RWPE2 (cell line): Measurements from ENCODE around the gene GRIK2.

ENCODE experiments used
- ATAC-seq: fragments of 200-7000 bp; cut with Tn5 transposase; 3 replicates; pipeline ENCODE4 v1.9.1; 2021; ENCODE audit warnings: low read depth
- DNase-seq: peaks from one replicate; pipeline ENCODE4 v3.0.0-alpha.2; 2020; ENCODE audit warnings: low spot score
- H3K27ac ChIP-seq: fragments of 450-650 bp; 2 replicates; pipeline ENCODE4 v1.5.1; 2017; ENCODE audit warnings: mild to moderate bottlenecking; ENCODE audit not compliant: poor library complexity, severe bottlenecking
- H3K27me3 ChIP-seq: fragments of 250-450 bp; sonication (Bioruptor Pico); 2 replicates; pipeline ENCODE4 v1.5.1; 2021; ENCODE audit warnings: mild to moderate bottlenecking, moderate library complexity; ENCODE audit not compliant: insufficient read depth, poor library complexity, severe bottlenecking
- H3K36me3 ChIP-seq: fragments of 250-450 bp; sonication (Bioruptor Pico); 2 replicates; pipeline ENCODE4 v1.5.1; 2020; ENCODE audit warnings: low read depth, mild to moderate bottlenecking, moderate library complexity
- H3K4me1 ChIP-seq: fragments of 250-450 bp; sonication (Bioruptor Pico); 2 replicates; pipeline ENCODE4 v1.5.1; 2021; ENCODE audit warnings: mild to moderate bottlenecking, moderate library complexity; ENCODE audit not compliant: insufficient read depth, poor library complexity, severe bottlenecking
- H3K4me3 ChIP-seq: fragments of 250-450 bp; sonication (Bioruptor Pico); 2 replicates; pipeline ENCODE4 v1.5.1; 2021; ENCODE audit warnings: mild to moderate bottlenecking, moderate library complexity; ENCODE audit not compliant: severe bottlenecking
- H3K9me3 ChIP-seq: fragments of 250-450 bp; sonication (Bioruptor Pico); 2 replicates; pipeline ENCODE4 v1.5.1; 2021; ENCODE audit warnings: mild to moderate bottlenecking, moderate library complexity; ENCODE audit not compliant: severe bottlenecking
- CTCF ChIP-seq: fragments of 450-650 bp; IDR thresholded peaks from one replicate; pipeline ENCODE4 v1.5.1; 2017; ENCODE audit warnings: mild to moderate bottlenecking, moderate library complexity; ENCODE audit not compliant: poor library complexity, severe bottlenecking

The GRIK2 gene

GRCh38 chr6:101926149-101926925, 532.8 kb downstream of the GRIK2 start:
- Histone ChIP-seq H3K27me3 (no peaks in the 10 kb centered on the region), H3K27ac (no peak overlapping the region), H3K4me1 (no peaks in the 10 kb centered on the region), H3K9me3 (no peaks in the 10 kb centered on the region), H3K36me3 (no peaks in the 10 kb centered on the region), H3K4me3 (no peak overlapping the region)
- no peak for TF ChIP-seq CTCF
- ATAC-seq (no peak), DNase-seq (no peak)

GRCh38 chr6:101931766-101932165, 538.3 kb downstream of the GRIK2 start:
- TF ChIP-seq CTCF = no peak
- Histone ChIP-seq H3K36me3 (no peaks in the 10 kb centered on the region), H3K27me3 (no peaks in the 10 kb centered on the region), H3K4me1 (no peaks in the 10 kb centered on the region), H3K9me3 (no peaks in the 10 kb centered on the region), H3K27ac (no peak overlapping the region), H3K4me3 (no peak overlapping the region)
- DNase-seq = no peak
- ATAC-seq = no peak; the same call in 2 of the 3 replicates

GRCh38 chr6:101932704-101933103, 539.2 kb downstream of the GRIK2 start:
- Histone ChIP-seq H3K4me1 (no peaks in the 10 kb centered on the region), H3K27ac (no peak overlapping the region), H3K4me3 (no peak overlapping the region), H3K27me3 (no peaks in the 10 kb centered on the region), H3K9me3 (no peaks in the 10 kb centered on the region), H3K36me3 (no peaks in the 10 kb centered on the region)
- ATAC-seq (no peak), DNase-seq (no peak)
- TF ChIP-seq CTCF = no peak

GRCh38 chr6:101935732-101936131, 542.2 kb downstream of the GRIK2 start:
- H3K4me1 ChIP-seq = no peaks in the 10 kb centered on the region
- ATAC-seq (no peak), DNase-seq (no peak)
- no peak overlapping the region for H3K4me3 ChIP-seq
- no peak overlapping the region for H3K27ac ChIP-seq
- H3K9me3 ChIP-seq = no peaks in the 10 kb centered on the region
- no peak for TF ChIP-seq CTCF
- H3K36me3 ChIP-seq = no peaks in the 10 kb centered on the region
- no peaks in the 10 kb centered on the region for H3K27me3 ChIP-seq

GRCh38 chr6:101936516-101936915, 543.0 kb downstream of the GRIK2 start:
- H3K36me3 ChIP-seq = no peaks in the 10 kb centered on the region
- no peaks in the 10 kb centered on the region for H3K4me1 ChIP-seq
- no peaks in the 10 kb centered on the region for H3K27me3 ChIP-seq
- no peaks in the 10 kb centered on the region for H3K9me3 ChIP-seq
- ATAC-seq (no peak), DNase-seq (no peak)
- no peak for TF ChIP-seq CTCF
- no peak overlapping the region for H3K27ac ChIP-seq
- H3K4me3 ChIP-seq = no peak overlapping the region
